Spleen (tissue), 11 donors: ENCODE data around the gene SUMF1. TPM values are rescaled to one million over a fixed set of nuclear protein-coding genes. Genes with fewer than 3 reads are reported as not detected.

Experiments
- DNase-seq: peaks from one replicate; pipeline ENCODE4 v3.0.0-alpha.2; 2020
- H3K27ac ChIP-seq, 8 donors: fragments of 200-600 bp; sonication (generic) in 7 of 8; 1 replicate in 4 of 8; 2 replicates in 4 of 8; pipeline versions ENCODE4 v1.5.0 to v1.8.0; 2016 to 2021; ENCODE audit warnings: inconsistent platforms in 4 of 8, mild to moderate bottlenecking in 4 of 8, moderate library complexity in 1 of 8
- H3K27me3 ChIP-seq, 7 donors: fragments of 200-600 bp; sonication (generic) in 6 of 7; replicated peaks in 1 of 7; 1 replicate in 4 of 7; 2 replicates in 3 of 7; pipeline versions ENCODE4 v1.5.0 to v1.8.0; 2016 to 2021; ENCODE audit warnings: inconsistent platforms in 3 of 7, mild to moderate bottlenecking in 1 of 7
- H3K36me3 ChIP-seq, 6 donors: fragments of 200-600 bp; sonication (generic) in 5 of 6; 1 replicate in 4 of 6; 2 replicates in 2 of 6; pipeline versions ENCODE4 v1.5.0 to v1.8.0; 2016 to 2021; ENCODE audit warnings: inconsistent platforms in 2 of 6
- H3K4me1 ChIP-seq, 6 donors: fragments of 200-600 bp; sonication (generic) in 5 of 6; 1 replicate in 3 of 6; 2 replicates in 3 of 6; pipeline versions ENCODE4 v1.5.0 to v1.8.0; 2016 to 2021; ENCODE audit warnings: inconsistent platforms in 3 of 6
- H3K4me3 ChIP-seq, 8 donors: fragments of 200-600 bp; sonication (generic) in 7 of 8; 1 replicate in 4 of 8; 2 replicates in 4 of 8; pipeline versions ENCODE4 v1.5.0 to v1.8.0; 2016 to 2021; ENCODE audit warnings: inconsistent platforms in 4 of 8, mild to moderate bottlenecking in 4 of 8, moderate library complexity in 2 of 8
- H3K9me3 ChIP-seq, 8 donors: fragments of 200-600 bp; sonication (generic) in 7 of 8; 1 replicate in 4 of 8; 2 replicates in 4 of 8; pipeline versions ENCODE4 v1.5.0 to v1.8.0; 2016 to 2021; ENCODE audit warnings: inconsistent platforms in 4 of 8
- POLR2A ChIP-seq, 3 donors: fragments of 450-650 bp; IDR thresholded peaks; one replicate each; pipeline ENCODE4 v1.5.1; 2017; ENCODE audit warnings: antibody characterized with exemption in 3 of 3, mild to moderate bottlenecking in 1 of 3
- POLR2AphosphoS5 ChIP-seq, 3 donors: sonication (generic); formaldehyde crosslinking; IDR thresholded peaks; one replicate each; pipeline ENCODE4 v1.5.1; 2017; ENCODE audit warnings: antibody characterized with exemption in 3 of 3
- WGBS, 5 donors: extraction: QIAGEN DNeasy Blood & Tissue Kit in 3 of 5; methylation state at CpG; one replicate each; pipeline versions ENCODE4 v1.1.5 to v1.1.7; 2013 to 2018; 5-methylcytosine and 5-hydroxymethylcytosine counted together
- intact Hi-C: fragments of 100-400 bp; cut with DNase I; formaldehyde crosslinking; loops from one replicate; pipeline ENCODE4 v1.15.0; 2023; ENCODE audit warnings: low total_unique reads
- polyA plus RNA-seq, 3 donors: library from polyadenylated mRNA; stranded (reverse); fragments of 200-250 nt; gene quantifications; one replicate each; pipeline ENCODE4 v1.2.1, GENCODE V29; 2013
- total RNA-seq, 7 donors: library from RNA; depleted of rRNA in 3 of 7; stranded (reverse); fragments of >200 nt in 3 of 7; fragmentation: NEBNext Ultra II Directional in 4 of 7; extraction: Animal tissue kit (Norgen Biotek cat#: 25700) in 4 of 7; gene quantifications; one replicate each; pipeline versions ENCODE4 v1.1.0 to v1.2.1, GENCODE V29; 2016 to 2021
- TF ChIP-seq, protein P1 (sequence below), 11 experiments: fragments of 200-600 bp in 7 of 11; fragments of 450-650 bp in 4 of 11; sonication (generic) in 4 of 11; IDR thresholded peaks in 8 of 11; conservative IDR thresholded peaks in 3 of 11; 1 replicate in 7 of 11; 2 replicates in 4 of 11; pipeline versions ENCODE4 v1.4.0 to v1.8.0; 2016 to 2021; ENCODE audit warnings: antibody characterized with exemption in 11 of 11, inconsistent platforms in 4 of 11, mild to moderate bottlenecking in 1 of 11
- donor health status: healthy with polysubstance abuse.
- donor health status: DM: no; HTN: no; CAD: no; lungs with moderate emphysema.
- donor health status: DM: no; HTN: no; CAD: no.
- donor health status: Bipolar disorder and iron deficiency.
- donor health status: healthy.
- donor health status: DM: no; HTN: no; CAD: no.
- donor health status: DM: yes; HTN: yes; CAD: no.

Gene SUMF1
- total and polyA plus RNA-seq, 10 donors = 6.3 to 53.0 (median 33.9) TPM

DNA sequence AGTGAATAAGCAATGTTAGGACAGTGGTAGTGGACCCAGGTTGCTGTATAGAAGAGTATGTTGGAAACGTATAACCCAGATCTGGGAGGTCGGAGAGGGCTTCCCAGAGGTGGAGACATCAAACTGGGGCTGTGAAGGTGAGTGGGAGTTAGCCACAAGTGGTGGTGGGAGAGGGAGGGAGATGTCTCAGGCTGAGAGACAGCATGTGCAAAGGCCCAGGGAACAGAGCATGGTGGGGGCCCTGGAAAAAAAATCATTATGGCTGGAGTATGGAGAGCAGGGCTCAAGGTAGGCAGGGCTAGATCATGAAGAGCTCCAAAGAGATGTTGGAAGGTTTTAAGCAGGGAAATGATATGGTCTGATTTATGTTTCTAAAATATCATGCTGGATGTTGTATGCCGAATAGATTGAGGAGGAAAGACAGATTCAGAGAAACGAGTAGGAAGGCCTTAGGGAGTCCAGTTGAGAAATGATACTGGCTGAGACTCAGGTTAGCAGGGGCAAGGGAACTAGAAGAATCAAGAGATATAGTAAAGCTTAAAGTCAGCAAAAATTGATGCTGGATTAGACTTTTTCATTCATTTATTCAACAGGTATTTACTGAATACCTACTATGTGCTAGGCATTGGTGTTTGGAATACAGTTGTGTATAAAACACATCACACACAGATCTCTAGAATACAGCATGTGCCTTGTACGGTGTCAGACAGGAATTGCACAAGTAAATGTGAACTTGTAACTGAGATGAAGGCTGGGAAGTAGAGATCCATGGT lies 43.1 kb upstream of the SUMF1 start:
- H3K27ac ChIP-seq = no peak overlapping the region
- H3K36me3 ChIP-seq = peaks cover 0 to 31% (median 0%) of the 10 kb centered on the region in 6 donors
- no peak overlapping the region for H3K4me3 ChIP-seq
- H3K4me1 ChIP-seq = peaks cover 25 to 95% (median 41%) of the 10 kb centered on the region in 6 donors
- intact Hi-C loops = no loop called here
- 88 to 92% (median 89%) methylated on average over 5 of the region's 5 CpGs for WGBS, 5 donors
- no peaks in the 10 kb centered on the region for H3K9me3 ChIP-seq
- no peaks in the 10 kb centered on the region for H3K27me3 ChIP-seq
- TF ChIP-seq POLR2A (IDR thresholded peaks at IDR 0.05) = no peak
- TF ChIP-seq, protein P1, sequence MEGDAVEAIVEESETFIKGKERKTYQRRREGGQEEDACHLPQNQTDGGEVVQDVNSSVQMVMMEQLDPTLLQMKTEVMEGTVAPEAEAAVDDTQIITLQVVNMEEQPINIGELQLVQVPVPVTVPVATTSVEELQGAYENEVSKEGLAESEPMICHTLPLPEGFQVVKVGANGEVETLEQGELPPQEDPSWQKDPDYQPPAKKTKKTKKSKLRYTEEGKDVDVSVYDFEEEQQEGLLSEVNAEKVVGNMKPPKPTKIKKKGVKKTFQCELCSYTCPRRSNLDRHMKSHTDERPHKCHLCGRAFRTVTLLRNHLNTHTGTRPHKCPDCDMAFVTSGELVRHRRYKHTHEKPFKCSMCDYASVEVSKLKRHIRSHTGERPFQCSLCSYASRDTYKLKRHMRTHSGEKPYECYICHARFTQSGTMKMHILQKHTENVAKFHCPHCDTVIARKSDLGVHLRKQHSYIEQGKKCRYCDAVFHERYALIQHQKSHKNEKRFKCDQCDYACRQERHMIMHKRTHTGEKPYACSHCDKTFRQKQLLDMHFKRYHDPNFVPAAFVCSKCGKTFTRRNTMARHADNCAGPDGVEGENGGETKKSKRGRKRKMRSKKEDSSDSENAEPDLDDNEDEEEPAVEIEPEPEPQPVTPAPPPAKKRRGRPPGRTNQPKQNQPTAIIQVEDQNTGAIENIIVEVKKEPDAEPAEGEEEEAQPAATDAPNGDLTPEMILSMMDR (IDR thresholded peaks at IDR 0.05 in 8 of 11, conservative IDR thresholded peaks at IDR 0.05 in 3 of 11) = no peak
- TF ChIP-seq POLR2AphosphoS5 (IDR thresholded peaks at IDR 0.05) = no peak
- no peak for DNase-seq

DNA sequence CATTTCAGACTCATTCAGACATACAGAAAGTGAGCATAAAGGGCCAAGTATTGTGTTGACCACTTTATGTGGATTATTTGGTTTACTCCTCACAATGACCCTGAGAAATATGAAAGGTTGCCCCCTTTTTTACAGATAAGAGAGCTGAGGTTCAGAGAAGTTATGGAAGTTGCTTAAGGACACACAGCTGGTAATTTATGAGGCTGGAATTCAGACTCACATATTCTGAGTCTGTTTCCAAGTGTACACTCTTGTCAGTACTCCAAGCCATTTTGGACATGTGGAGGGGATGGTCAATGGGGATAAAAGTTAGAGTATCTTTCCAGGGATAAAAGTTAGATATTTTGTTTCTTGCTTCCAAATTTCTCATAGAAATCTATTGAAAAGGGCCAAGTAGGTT lies 42.0 kb upstream of the SUMF1 start:
- Histone ChIP-seq H3K4me1 (peaks cover 33 to 95% (median 49%) of the 10 kb centered on the region in 6 donors), H3K27me3 (no peaks in the 10 kb centered on the region), H3K4me3 (no peak overlapping the region), H3K9me3 (no peaks in the 10 kb centered on the region), H3K27ac (peak overlapping the region in 1 of 8 donors; percentile 9), H3K36me3 (peaks cover 0 to 25% (median 0%) of the 10 kb centered on the region in 6 donors)
- TF ChIP-seq POLR2A (IDR thresholded peaks at IDR 0.05) (no peak), POLR2AphosphoS5 (IDR thresholded peaks at IDR 0.05) (no peak)
- TF ChIP-seq, protein P1 (IDR thresholded peaks at IDR 0.05 in 8 of 11, conservative IDR thresholded peaks at IDR 0.05 in 3 of 11) = no peak
- intact Hi-C loops = no loop called here
- no peak for DNase-seq

DNA sequence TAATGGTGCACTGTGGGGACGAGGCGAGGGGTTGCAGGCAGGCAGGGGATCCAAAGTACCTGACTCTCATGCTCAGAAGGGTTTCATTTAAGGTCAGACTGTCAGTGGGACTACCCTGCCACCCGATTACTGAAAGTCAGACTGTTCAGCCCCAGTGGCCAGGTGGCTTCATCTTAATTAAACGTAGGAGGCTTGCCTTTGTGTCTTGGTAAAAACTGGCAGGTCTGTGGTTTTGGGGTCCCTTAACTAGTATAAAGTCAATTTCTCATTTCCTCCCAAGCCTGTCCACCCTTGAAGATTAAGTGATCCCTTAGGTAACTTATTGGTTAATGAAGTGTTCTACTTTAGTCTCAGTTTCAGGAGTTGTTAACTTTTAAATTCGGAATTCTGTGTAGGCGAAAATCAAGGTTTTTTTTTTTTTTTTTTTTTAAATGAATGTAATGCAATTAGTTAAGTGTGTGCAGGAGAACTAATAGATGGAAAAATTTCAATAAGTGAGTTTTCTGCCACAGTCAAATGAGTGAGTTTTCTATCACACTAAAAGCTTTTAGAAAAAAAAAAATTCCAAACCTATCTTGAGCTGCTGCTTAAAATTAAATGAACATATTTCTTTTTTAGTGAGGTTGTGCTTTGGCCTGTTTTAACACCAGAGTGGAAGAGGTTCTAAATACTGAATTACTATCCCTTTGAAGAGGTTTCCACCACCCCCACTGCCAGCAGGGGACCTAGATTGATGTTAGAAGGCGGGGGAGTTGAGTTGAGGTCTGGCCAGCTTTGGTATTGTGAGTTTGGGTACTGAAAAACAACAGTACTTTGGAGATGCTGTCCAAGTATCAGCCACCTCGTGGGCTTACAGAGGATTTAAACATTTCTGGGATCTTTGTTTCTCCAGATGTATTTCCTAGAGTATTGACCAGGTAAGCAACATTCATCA lies 41.2 kb upstream of the SUMF1 start:
- intact Hi-C loops = no loop called here
- no peak for DNase-seq
- H3K4me1 ChIP-seq = peaks cover 38 to 95% (median 56%) of the 10 kb centered on the region in 6 donors

More for the DNA sequence above, 41.2 kb upstream of the SUMF1 start:
- 57 to 63% (median 62%) methylated on average over 8 of the region's 8 CpGs for WGBS, 5 donors
- Histone ChIP-seq H3K9me3 (no peaks in the 10 kb centered on the region), H3K27ac (peak overlapping the region in 5 of 8 donors; percentile 6 to 88 (median 65)), H3K27me3 (no peaks in the 10 kb centered on the region), H3K36me3 (peaks cover 0 to 25% (median 0%) of the 10 kb centered on the region in 6 donors), H3K4me3 (peak overlapping the region in 1 of 8 donors; percentile 6)
- TF ChIP-seq, protein P1 (IDR thresholded peaks at IDR 0.05 in 8 of 11, conservative IDR thresholded peaks at IDR 0.05 in 3 of 11) = no peak
- TF ChIP-seq POLR2A (IDR thresholded peaks at IDR 0.05) = no peak
- TF ChIP-seq POLR2AphosphoS5 (IDR thresholded peaks at IDR 0.05) = no peak
